NB4 (cell line): ENCODE measurements around the gene PPIF.

Experiments
- POLR2A ChIP-seq: IDR thresholded peaks from 2 replicates; pipeline ENCODE4 v1.6.1; 2011; ENCODE audit warnings: mild to moderate bottlenecking; ENCODE audit not compliant: insufficient read length; ENCODE audit errors: extremely low read depth
- TF ChIP-seq, protein P1 (sequence below): IDR thresholded peaks from one replicate; pipeline ENCODE4 v1.5.1; 2012; ENCODE audit warnings: low read depth, low read length
- TF ChIP-seq, protein P2 (sequence below): IDR thresholded peaks from 2 replicates; pipeline ENCODE4 v1.6.1; 2011; ENCODE audit warnings: low read depth, low read length

DNA sequence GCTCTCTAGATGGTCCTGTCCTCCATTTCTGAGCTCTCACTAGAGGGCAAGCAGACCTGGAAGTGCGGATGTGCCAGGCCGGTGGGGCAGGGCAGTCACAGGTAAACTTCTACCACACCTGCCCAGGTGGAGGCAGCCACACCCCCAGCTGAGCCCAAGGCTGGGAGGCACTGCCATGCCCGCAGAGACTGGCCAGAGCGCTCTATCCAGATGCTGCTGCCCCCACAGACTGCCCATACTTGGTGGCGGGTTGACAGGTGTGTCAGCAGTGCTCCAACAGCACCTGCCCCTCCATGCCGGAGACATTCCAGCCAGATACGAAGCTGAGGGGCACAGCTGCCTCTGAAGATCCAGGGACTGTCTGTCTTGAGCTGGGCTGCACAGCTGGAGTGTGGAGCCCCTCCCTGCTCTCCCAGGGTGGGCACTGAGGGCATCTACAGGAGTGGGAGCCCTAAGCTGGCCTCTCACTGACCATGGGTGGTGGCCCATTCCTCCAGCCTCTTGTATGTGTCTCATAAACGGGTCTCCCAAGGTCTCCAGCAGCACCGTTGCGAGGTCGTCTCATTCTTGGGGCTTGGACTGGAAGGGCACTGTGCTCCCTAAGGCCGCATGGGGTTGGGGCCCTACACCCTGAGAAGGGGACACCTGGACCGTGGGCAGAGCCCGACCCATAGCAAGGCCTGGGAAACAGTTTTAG is 38.2 kb upstream of the PPIF start:
- TF ChIP-seq, protein P1, sequence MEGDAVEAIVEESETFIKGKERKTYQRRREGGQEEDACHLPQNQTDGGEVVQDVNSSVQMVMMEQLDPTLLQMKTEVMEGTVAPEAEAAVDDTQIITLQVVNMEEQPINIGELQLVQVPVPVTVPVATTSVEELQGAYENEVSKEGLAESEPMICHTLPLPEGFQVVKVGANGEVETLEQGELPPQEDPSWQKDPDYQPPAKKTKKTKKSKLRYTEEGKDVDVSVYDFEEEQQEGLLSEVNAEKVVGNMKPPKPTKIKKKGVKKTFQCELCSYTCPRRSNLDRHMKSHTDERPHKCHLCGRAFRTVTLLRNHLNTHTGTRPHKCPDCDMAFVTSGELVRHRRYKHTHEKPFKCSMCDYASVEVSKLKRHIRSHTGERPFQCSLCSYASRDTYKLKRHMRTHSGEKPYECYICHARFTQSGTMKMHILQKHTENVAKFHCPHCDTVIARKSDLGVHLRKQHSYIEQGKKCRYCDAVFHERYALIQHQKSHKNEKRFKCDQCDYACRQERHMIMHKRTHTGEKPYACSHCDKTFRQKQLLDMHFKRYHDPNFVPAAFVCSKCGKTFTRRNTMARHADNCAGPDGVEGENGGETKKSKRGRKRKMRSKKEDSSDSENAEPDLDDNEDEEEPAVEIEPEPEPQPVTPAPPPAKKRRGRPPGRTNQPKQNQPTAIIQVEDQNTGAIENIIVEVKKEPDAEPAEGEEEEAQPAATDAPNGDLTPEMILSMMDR = no peak
- TF ChIP-seq POLR2A = no peak
- TF ChIP-seq, protein P2, sequence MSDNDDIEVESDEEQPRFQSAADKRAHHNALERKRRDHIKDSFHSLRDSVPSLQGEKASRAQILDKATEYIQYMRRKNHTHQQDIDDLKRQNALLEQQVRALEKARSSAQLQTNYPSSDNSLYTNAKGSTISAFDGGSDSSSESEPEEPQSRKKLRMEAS = no peak
